Islet precursor cell (in vitro differentiated cells): ENCODE data around the gene RBM46.

Source experiments
- DNase-seq: peaks from one replicate; pipeline ENCODE4 v3.0.0-alpha.2; 2018

RBM46 gene, protein sequence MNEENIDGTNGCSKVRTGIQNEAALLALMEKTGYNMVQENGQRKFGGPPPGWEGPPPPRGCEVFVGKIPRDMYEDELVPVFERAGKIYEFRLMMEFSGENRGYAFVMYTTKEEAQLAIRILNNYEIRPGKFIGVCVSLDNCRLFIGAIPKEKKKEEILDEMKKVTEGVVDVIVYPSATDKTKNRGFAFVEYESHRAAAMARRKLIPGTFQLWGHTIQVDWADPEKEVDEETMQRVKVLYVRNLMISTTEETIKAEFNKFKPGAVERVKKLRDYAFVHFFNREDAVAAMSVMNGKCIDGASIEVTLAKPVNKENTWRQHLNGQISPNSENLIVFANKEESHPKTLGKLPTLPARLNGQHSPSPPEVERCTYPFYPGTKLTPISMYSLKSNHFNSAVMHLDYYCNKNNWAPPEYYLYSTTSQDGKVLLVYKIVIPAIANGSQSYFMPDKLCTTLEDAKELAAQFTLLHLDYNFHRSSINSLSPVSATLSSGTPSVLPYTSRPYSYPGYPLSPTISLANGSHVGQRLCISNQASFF

DNA sequence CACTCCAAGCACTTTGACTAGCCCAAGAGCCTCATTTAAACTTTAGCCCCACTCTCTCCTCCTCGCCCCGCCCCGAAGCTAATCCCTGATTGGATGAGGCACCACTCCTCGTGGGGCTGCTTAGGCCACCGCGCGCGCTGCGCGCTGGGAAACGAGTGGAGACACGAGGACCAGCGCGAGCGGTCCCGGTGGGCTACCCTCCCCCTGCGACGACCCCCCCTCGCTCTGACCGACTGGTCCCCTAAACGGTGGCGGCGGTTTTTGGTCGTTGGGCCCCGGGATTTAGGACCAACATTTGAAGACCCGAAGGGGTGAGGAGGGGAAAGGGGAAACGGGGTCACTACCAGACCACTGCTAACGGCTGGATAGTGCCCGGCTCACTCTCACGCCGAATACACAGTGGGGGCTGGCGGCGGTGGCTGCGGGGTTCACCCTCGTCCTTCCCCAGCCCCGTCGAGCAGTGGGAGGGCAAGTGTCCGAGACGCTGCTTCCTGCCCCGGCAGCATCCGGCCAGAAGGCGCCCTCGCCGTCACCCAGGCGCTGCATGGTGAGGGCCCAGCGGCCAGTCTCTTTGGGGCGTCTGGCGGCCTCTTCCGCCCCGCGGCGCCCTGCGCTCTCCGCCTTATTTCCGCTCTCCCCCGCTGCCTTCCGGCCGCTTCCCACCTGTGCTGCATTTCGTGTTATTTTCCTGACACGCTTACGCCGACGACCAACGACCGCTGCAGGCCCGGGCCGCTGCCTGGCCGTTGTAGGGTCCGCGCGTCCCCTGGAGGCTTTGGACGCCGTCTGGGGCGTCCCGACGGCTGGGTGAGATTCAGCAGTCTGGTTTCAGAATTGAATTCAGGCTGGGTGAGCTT, at the start of gene RBM46:
TSS of gene RBM46 (plus strand) at position 147 of the 857 bp plus-strand sequence. CDS start 15,481 bp downstream, outside the sequence.
- peak; percentile 47 for DNase-seq

DNA sequence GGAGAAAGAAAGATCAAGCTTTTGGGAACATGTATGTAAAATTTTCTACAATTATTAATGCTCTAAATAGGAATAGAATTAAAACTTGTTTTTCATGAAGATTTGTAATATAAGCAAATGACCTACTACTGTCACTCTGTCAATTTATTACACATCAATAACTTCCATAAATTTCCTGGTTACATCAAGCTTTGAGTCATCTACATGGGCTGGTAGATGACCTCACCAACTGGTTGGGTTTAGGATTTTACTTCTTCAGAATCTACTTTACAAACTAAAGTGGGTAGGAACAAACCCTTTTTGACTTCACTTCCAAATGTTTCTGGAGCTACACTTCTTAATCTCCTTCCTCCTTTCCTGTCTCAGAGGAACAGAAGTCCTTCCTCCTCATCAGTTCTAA, 49.3 kb upstream of the RBM46 start:
- no peak for DNase-seq

DNA sequence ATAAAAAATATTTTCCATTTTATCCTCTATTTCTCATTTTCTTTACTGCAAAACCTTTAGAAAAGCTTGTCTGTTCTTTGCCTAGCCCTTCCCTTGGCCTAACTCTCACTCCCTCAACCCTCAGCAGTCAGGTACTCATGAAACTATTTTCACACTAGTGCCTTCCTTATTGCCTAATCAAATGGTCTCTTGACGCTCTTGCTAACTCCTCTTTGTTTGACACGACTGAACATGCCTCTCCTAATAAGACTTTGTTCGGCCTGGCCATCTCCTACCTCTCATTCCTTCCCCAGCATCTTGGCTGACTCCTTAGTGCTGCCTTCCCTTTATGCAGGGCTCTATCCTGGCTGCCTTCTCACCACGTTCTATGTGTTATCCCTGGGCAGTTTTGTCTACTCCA, 48.4 kb upstream of the RBM46 start:
- no peak for DNase-seq

DNA sequence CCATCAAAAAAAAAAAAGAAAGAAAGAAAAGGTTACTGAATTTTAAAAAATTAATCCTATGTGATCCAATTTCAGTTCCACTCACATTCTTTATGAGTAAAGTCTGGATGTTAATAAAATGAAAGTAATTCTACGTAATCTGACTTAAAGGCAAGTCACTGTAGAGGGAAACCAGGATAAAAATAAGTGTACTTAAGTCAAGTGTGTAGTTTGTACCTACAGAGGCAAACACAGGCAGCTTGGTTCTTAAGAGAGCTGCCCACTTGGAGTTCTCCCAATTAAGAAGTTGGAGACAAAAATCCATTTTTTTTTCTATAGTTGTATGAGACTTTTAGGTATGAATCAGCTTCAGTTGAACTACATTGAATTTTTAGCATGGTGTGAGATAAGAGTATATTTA, 44.3 kb upstream of the RBM46 start:
- no peak for DNase-seq

DNA sequence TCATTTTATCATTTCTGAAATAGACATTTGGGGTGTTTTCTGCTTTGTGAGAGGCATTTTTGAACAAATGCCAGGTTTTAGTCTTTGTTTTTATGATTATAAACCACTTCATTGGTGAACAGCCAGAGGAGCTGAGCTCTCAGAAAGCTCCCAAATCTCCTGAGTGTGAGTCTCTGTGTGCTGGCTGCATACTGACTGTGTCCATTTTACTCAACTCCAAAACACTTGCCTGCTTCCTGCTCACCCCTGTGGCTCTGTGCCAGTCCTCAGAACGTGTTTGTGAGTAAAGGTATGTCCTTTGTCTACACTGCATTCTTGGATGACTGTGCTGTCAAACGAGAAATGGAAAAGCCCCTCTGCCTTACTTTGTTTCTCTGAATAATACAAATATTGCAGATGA, 42.6 kb upstream of the RBM46 start:
- no peak for DNase-seq

GRCh38 chr4:154739111-154739510, 42.0 kb upstream of the RBM46 start:
- no peak for DNase-seq

- peak; percentile 70 for DNase-seq
Measured at GRCh38 chr4:154740462-154740861, 40.6 kb upstream of the RBM46 start.

- no peak for DNase-seq
Measured at GRCh38 chr4:154741131-154741665, 39.9 kb upstream of the RBM46 start.

DNA sequence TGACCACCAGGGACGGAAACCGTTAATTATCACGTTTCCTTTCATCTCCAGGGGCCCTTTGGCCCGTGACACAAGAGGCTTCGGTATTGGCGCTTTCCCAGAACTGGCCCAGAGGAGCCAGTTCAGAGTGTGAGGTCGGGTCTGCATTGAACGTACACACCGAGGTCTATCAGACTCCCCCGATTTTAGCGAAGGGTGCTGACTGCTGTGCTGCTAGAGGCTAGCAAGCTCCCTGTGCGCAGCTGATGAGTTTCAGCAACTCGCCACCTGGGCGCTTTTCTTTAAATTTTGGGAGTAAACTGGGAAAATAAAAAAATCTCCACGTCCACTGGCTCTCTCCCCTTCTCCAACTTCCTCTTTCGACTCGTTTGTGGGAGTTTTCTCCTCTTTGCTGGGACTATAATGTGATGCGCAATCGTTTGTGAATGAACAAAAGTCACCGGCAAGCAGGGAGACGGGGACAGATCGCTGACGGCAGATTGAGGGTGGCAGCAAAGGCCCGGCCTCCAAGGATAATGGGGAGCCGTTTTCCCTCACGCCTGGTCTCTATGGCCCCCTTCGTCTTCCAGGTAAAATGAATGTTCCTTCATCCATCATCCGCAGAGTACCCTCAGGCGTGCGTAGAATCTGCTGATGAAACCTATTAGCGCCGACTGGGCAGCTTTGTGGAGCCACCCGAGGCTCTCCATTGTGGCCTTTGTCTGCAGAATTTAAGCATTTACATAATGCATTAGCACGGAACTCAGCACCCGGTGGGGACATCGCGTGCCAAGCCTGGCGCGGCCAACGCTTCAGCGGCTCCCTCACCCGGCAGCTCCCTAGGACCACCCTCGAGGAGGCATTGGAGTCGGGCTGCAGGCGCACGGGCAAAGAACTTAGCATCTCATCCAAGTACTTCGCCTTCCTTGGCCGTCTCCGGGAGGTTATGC, 38.9 kb upstream of the RBM46 start:
- DNase-seq = peak; percentile 57

DNA sequence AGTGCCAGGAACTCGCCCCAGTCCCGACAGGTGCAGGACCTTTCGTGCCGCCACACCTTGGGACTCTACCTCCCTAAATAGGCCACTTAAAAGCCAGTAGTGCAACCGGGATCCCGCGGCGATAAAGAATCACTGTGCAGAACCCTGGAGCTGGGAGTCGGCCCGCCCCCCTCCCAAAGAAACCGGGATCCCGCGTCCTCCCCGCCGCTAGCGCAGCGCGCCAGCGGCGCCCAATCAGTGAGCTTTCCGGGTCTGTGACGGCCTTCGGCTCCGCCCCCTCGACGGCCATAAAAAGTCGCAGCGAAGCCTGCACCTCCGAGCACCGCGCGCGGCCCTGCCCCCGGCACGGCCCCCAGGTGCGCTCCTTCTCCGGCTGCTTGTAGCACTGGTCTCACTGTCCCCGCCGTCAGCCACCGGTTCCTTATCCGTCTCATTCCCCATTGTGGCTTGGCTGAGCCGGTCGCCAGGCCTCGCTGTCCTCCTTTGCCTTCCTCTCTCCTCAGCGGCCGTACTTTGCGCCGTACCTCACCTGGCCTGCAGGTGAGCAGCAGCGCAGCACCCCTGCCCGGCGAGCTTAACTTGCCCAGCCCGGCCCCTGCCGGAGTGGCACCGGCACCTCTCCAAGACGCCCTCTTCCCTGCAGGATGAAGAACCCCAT, 37.3 kb upstream of the RBM46 start, which contains the start of gene LRAT:
TSS of gene LRAT (plus strand) at position 318 of the 658 bp plus-strand sequence. CDS start at position 645, 327 bp downstream.
- DNase-seq = peak; percentile 84

DNA sequence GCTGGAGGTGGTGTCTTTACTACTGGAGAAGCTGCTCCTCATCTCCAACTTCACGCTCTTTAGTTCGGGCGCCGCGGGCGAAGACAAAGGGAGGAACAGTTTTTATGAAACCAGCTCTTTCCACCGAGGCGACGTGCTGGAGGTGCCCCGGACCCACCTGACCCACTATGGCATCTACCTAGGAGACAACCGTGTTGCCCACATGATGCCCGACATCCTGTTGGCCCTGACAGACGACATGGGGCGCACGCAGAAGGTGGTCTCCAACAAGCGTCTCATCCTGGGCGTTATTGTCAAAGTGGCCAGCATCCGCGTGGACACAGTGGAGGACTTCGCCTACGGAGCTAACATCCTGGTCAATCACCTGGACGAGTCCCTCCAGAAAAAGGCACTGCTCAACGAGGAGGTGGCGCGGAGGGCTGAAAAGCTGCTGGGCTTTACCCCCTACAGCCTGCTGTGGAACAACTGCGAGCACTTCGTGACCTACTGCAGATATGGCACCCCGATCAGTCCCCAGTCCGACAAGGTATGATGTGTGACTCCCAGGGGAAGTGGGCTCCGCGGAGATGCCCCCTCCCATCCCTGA, 36.6 kb upstream of the RBM46 start:
- no peak for DNase-seq

DNA sequence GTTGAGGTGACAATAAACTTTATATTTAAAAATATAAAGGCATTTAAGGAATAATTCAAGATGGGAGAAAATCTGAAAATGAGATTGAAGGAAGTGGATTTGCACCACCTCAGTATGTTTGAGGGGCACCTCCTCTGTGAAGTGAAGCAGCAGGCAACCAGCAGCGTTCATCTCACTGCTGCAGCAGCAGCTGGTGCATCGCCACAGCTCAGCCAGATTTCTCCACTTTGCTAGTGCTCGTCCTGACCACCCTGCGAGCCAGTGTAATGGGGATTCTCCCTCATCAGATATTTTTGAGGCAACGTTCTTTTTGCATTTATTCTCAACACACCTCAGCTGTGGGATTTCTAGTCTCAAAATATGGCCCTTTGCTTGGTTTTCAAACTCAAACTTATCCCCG, 23.4 kb upstream of the RBM46 start:
- no peak for DNase-seq

DNA sequence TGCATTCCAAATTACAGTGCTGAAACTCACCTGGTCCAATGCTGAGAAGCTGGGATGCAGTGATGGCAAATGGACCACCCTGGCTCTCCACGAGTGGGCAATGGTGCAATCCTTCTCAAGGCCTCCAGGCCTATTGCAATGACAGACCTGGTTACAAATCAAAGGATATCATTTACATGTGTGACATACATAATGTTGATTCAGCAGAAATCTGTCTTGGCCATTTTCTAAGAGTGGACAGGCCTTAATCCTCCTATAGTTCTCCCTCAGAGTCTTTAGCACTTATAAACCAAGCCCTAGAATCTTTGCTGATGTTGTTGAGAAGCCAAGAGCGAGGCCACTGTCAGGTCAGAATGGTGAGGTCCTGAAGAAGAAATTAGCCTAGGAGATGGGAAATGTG, 20.2 kb upstream of the RBM46 start:
- no peak for DNase-seq

DNA sequence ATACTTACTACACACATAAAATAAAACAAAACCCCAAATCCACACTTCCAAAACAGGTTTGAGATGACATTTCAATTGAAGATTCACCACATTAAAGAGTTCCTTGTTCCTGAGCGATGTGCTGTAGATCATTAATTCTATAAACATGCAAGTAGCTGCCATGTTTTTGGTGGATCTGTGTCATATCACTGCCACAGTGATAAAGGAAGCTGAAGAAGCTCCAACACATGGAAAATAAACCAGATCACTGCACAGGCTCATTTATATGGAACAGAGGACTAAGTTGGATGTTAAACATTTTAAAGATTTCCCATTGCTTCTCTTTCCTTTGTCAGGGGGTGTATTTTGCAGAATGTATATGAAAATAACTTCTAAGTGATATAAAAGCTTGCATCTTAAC, 2.8 kb upstream of the RBM46 start:
- no peak for DNase-seq

DNA sequence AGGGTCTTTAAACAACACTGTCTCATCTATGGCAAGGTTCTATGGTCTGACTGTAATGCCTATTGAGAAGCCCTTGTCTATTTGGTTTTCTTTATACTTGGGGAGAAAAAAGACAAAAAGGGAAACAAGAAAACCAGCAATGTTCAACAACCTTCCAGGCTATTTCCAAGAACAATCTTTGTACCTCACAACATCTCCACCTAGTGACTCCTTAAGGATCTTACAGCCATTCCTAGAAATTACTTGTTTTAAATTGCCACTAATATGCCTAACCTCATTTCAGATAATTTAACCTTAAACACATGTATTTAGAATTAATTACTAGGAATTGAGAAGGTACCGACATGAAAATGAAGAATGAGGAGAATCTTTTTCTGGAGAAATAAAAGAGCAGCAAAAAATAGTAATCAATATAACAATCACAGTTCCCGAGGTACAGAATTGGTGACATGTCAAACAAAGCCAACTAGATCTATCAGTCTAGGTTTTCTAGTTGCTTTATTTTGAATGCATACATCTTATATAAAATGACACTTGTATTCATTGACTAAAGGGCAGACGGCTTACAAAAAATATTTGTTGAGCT, 1.6 kb upstream of the RBM46 start:
- no peak for DNase-seq

- DNase-seq = no peak
Measured at GRCh38 chr4:154781983-154782293, 866 bp downstream of the RBM46 start.

DNA sequence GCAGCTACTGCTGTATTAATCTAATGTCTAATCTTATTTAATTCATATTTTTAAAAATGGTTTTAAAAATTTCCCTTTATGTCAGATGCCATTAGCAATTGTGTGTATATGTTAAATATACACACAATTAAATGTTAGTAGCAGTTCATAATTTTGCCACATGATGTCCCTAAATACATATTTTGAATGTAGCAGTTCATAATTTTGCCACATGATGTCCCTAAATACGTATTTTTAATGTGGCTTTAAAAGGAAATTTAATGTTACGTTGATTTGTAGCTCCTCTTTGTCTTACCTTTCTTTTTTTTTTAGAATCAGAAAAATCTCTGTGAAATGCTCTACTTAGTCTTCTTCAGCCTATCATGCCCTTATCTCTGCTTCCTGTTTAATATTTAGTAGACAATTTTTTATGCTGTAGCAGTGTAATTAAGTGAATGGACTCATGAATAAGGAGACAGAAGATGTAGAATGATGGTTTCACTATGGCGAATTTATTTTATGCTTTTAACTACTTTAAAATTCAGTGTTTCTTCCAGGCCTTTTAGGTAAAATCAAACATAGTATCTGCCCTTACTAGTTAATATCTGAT, 26.1 kb downstream of the RBM46 start:
- DNase-seq = no peak

DNA sequence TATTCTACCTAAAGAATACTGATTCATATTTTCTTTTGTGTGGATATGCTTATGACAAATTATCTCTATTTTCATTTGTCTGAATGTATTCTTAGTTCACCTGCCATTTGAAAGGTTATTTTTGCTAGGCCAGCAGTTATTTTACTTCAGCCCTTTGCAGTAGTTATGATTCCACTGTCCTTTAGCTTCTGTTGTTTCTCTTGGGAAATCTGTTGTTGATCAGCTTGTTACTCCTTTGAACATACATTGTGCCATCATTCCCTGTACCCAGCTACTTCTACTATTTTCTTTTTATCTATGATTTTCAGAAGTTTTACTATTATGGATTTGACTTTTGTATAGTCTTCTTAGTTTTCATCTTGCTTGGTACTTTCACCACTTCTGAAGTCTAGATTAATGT, 37.2 kb downstream of the RBM46 start:
- DNase-seq = no peak

DNA sequence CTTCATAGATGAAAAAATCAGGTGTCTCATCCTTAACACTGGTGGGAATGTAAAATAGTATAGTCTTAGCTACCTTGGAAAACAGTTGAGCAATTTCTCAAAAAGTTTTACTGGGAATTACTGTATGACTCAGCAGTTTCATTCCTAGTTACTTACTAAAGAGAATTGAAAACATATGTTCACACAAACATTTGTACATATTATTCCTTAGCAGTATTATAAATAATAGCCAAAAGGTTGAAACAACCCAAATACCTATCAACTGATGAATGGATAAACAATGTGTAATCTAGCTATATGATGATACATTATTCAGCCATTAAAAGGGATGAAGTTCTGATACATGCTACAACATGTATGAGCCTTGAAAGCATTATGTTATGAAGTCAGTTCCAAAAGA, 41.7 kb downstream of the RBM46 start:
- DNase-seq = no peak

GRCh38 chr4:154836030-154836429, 55.0 kb downstream of the RBM46 start:
- no peak for DNase-seq

GRCh38 chr4:154836513-154836912, 55.4 kb downstream of the RBM46 start:
- no peak for DNase-seq
